Activated effector memory CD4-positive, alpha-beta T cell treated with Interleukin-2 at 50 U/mL for 16 hours (primary cell): ENCODE results near the gene DBI.

Experiments used
- DNase-seq: peaks from one replicate; pipeline ENCODE4 v3.0.0-alpha.2; 2020

Gene DBI

GRCh38 chr2:119366649-119367471 lies at the start of gene DBI, which contains the start of gene C2orf76:
DBI (plus strand) TSS chr2:119366977; CDS start chr2:119367052, 75 bp downstream.
C2orf76 (minus strand) TSS chr2:119366834; CDS start chr2:119339959, 26,875 bp downstream.
- peak; percentile 89 for DNase-seq

GRCh38 chr2:119317554-119317953 lies 49.2 kb upstream of the DBI start:
- no peak for DNase-seq

GRCh38 chr2:119319593-119319992 lies 47.2 kb upstream of the DBI start:
- DNase-seq: no peak

- no peak for DNase-seq
Measured at GRCh38 chr2:119323459-119323858, 43.3 kb upstream of the DBI start.

- DNase-seq: no peak
Measured at GRCh38 chr2:119324685-119325270, 42.0 kb upstream of the DBI start.

GRCh38 chr2:119326938-119327337 lies 39.8 kb upstream of the DBI start:
- DNase-seq: no peak

- DNase-seq: no peak
Measured at GRCh38 chr2:119327431-119327830, 39.3 kb upstream of the DBI start.

GRCh38 chr2:119332953-119333352 lies 33.8 kb upstream of the DBI start:
- DNase-seq: no peak

- no peak for DNase-seq
Measured at GRCh38 chr2:119333360-119333759, 33.4 kb upstream of the DBI start.

- no peak for DNase-seq
Measured at GRCh38 chr2:119333833-119334232, 32.9 kb upstream of the DBI start.

- no peak for DNase-seq
Measured at GRCh38 chr2:119337749-119338148, 29.0 kb upstream of the DBI start.

GRCh38 chr2:119338272-119338671 lies 28.5 kb upstream of the DBI start:
- no peak for DNase-seq

GRCh38 chr2:119338826-119339561 lies 27.8 kb upstream of the DBI start:
- peak; percentile 24 for DNase-seq

- DNase-seq: no peak
Measured at GRCh38 chr2:119339562-119339923, 27.2 kb upstream of the DBI start.

GRCh38 chr2:119341684-119342083 lies 25.1 kb upstream of the DBI start:
- no peak for DNase-seq

GRCh38 chr2:119349289-119349688 lies 17.5 kb upstream of the DBI start:
- DNase-seq: no peak

GRCh38 chr2:119350311-119350998 lies 16.3 kb upstream of the DBI start:
- DNase-seq: no peak

- no peak for DNase-seq
Measured at GRCh38 chr2:119352357-119352756, 14.4 kb upstream of the DBI start.

- no peak for DNase-seq
Measured at GRCh38 chr2:119354860-119355259, 11.9 kb upstream of the DBI start.

GRCh38 chr2:119359774-119360173 lies 7.0 kb upstream of the DBI start:
- DNase-seq: no peak

GRCh38 chr2:119360423-119360966 lies 6.3 kb upstream of the DBI start:
- no peak for DNase-seq

- no peak for DNase-seq
Measured at GRCh38 chr2:119364798-119365197, 2.0 kb upstream of the DBI start.

- no peak for DNase-seq
Measured at GRCh38 chr2:119365436-119365835, 1.3 kb upstream of the DBI start.
